IPS DF 4.7 (cell line): Measurements from ENCODE around the gene CLK4.

Source experiments
- DNase-seq: peaks from one replicate; pipeline ENCODE4 v3.0.0-alpha.2; 2013; ENCODE audit warnings: low spot score; ENCODE audit errors: extremely low read depth

CLK4 gene

GRCh38 chr5:178554311-178554710 lies 72.5 kb downstream of the CLK4 start:
- DNase-seq = no peak

GRCh38 chr5:178553517-178553916 lies 73.3 kb downstream of the CLK4 start:
- no peak for DNase-seq
